Activated naive CD4-positive, alpha-beta T cell treated with anti-CD3 and anti-CD28 coated beads, Interleukin-2, amount 50 U/mL, for 24 hours (primary cell): Measurements from ENCODE around the gene FUCA1.
A peak's percentile ranks its signal among the peaks of the same experiment; 100 is the strongest.

Experiments used
- H3K27ac Mint-ChIP-seq: one replicate; pipeline ENCODE4 v1.8.0; 2021; ENCODE audit warnings: mild to moderate bottlenecking, mixed read lengths
- H3K27me3 Mint-ChIP-seq: one replicate; pipeline ENCODE4 v1.8.0; 2021; ENCODE audit warnings: mixed read lengths
- H3K36me3 Mint-ChIP-seq: one replicate; pipeline ENCODE4 v1.8.0; 2021; ENCODE audit warnings: mixed read lengths
- H3K4me1 Mint-ChIP-seq: one replicate; pipeline ENCODE4 v1.8.0; 2021; ENCODE audit warnings: mixed read lengths
- H3K4me3 Mint-ChIP-seq: one replicate; pipeline ENCODE4 v1.8.0; 2021; ENCODE audit warnings: mild to moderate bottlenecking, mixed read lengths
- H3K9me3 Mint-ChIP-seq: one replicate; pipeline ENCODE4 v1.8.0; 2021; ENCODE audit warnings: mixed read lengths

FUCA1 gene

DNA sequence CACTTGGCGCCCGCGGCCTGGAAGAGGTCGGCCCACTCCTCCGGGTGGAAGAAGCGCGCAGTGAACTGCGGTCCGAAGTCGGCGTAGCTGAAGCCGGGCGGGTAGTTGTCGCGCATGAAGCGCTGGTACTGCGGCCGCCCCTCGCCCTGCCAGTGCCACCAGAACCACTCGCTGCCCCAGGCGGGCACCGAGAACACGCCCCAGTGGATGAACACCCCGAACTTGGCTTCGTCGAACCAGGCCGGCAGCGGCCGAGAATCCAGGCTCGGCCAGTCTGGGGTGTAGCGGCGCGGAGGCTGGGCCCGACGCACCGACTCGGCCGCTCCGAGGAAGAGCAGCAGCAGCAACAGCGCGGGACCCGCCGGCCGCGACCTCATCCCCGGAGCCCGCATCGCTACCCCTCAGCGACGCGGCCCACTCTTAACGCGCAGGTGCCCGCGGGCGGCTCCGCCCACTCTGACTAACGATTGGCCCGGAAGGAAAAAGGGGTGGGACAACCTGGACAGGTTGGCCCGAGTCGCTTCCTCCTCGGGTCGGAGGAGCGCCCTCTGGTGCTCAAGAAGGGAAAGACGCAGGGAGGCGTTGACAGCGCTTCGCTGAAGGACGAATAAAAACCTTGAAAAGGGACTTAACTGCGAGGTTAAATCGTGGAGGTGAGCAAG lies at the start of gene FUCA1:
Gene FUCA1, minus strand, starts transcription at position 396 of the 662 bp plus-strand sequence. Its CDS starts 4 bp downstream, at position 392.
- Mint-ChIP-seq H3K4me1 (peaks cover 22% of the 10 kb centered on the region), H3K36me3 (no peaks in the 10 kb centered on the region)

DNA sequence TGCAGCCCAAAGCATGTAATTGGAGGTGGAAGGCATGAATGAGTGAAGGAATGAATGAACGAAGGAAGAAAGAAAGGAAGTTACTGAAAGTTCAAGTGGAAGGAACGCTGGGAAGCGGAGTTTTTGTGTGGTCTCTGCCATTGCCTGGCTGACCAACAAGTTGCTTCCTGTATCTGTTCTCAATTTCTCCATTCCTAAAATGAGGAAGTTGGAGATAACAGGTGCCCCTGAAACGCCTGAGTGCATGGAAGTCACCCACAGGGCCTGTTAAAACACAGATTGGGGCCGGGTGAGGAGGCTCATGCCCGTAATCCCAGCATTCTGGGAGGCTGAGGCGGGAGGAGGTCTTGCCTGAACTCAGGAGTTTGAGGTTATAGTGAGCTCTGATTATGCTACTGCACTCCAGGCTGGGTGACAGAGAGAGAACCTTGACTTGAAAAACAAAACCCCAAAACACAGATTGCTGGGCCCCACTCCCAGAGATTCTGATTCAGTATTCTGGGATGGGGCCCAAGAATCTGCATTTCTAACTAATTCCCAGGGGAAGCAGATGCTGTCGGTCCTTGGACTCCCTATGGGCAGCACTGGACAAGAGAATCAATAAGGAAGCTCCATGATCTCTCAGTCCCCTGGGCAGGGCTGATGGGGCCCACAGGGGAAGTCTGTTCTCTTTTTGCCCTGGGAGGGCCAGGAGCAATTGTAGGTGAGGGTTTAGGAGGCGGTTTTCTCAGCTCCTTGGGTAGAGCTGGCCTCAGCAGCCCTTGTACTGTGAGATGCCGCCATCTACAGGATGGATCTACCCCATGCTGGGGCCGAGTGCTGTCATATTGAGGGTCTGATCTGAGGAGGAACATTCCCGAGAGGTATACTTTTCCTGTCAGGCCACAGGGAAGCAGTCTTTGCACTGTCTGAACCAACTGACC lies 48.4 kb upstream of the FUCA1 start:
- peaks cover 38% of the 10 kb centered on the region for H3K4me1 Mint-ChIP-seq

More for the DNA sequence above, at the start of gene FUCA1:
- no peaks in the 10 kb centered on the region for H3K9me3 Mint-ChIP-seq
- no peaks in the 10 kb centered on the region for H3K27me3 Mint-ChIP-seq
- peak within 1 kb of the TSS; percentile 80 for H3K27ac Mint-ChIP-seq
- peak within 1 kb of the TSS; percentile 91 for H3K4me3 Mint-ChIP-seq

DNA sequence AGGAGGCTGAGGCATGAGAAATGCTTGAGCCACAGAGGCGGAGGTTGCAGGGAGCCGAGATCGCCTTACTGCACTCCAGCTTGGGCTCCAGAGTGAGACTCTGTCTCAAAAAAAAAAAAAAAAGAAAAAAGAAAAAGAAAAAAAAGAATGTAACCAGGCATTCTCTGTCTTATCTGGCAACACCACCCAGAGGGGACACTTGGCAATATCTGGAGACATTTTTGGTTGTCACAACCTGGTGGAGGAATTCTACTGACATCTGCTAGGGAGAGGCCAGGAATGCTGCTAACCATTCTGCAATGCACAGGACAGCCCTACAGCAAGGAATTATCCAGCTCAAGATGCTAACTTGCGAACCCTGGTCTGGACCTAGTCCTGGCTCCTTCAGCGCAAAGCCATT lies 47.4 kb upstream of the FUCA1 start:
- Mint-ChIP-seq H3K27me3 (no peaks in the 10 kb centered on the region), H3K9me3 (no peaks in the 10 kb centered on the region), H3K27ac (no peak overlapping the region), H3K4me1 (peaks cover 47% of the 10 kb centered on the region), H3K36me3 (no peaks in the 10 kb centered on the region), H3K4me3 (no peak overlapping the region)

More for the DNA sequence above, 48.4 kb upstream of the FUCA1 start:
- Mint-ChIP-seq H3K4me3 (no peak overlapping the region), H3K36me3 (no peaks in the 10 kb centered on the region), H3K9me3 (no peaks in the 10 kb centered on the region), H3K27me3 (no peaks in the 10 kb centered on the region), H3K27ac (no peak overlapping the region)

DNA sequence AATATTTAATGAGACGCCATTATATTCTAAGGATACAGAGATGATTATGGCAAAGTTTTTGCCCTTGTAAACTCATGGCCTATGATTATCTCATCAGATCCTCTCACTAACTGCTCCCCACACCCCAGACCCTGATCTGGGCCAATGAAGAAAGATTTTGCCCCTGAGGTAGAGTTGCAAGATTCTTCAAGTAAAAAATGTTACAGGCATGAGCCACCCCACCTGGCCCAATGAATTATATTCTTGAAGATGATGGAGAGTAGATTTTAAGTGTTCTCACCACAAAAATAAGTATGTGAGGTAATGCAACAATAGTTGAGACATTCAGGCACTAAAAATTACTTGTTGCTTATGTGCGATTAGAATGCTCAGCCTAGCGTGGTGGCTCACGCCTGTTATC lies 46.8 kb upstream of the FUCA1 start:
- H3K9me3 Mint-ChIP-seq, result no peaks in the 10 kb centered on the region
- no peaks in the 10 kb centered on the region for H3K36me3 Mint-ChIP-seq
- H3K27me3 Mint-ChIP-seq, result no peaks in the 10 kb centered on the region
- H3K4me3 Mint-ChIP-seq, result no peak overlapping the region
- peak overlapping the region; percentile 35 for H3K27ac Mint-ChIP-seq
- H3K4me1 Mint-ChIP-seq, result peaks cover 52% of the 10 kb centered on the region

DNA sequence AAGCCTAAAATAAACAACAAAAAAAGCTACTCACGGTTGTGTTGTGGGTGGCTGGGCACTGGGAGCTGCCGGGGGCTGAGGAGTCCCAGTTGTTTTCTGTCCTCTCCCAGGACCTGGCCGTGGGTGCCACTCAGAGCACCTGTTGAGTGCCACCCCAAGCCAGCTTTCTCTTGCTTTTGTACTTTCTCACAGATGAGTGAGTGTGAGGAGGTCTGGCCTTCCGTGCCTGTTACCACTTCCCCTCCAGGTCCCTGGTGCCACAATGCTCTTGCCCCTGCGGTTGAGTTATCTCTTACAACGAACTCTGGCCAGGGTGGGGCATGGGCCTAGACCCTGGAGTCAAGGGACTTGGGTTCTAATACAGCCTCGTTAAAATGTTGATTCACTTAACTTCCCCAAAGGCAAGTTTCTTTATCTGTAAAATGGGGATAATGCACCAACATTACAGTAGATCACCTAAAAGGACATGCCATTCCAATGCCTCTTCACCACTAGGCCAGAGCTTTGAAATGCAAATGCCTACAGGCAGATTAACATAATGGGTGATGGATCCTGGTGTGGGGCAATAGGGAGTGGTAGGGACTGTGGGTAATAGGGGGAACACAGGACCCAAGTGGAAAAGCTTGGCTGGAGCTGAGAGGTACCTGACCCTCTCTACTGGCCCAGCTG lies 45.3 kb upstream of the FUCA1 start, which contains the start of gene CNR2:
Gene CNR2, minus strand, starts transcription at position 151 of the 669 bp plus-strand sequence. CDS start 37,745 bp downstream, outside the sequence.
- Mint-ChIP-seq H3K27ac (no peak within 1 kb of the TSS), H3K27me3 (no peaks in the 10 kb centered on the region), H3K9me3 (no peaks in the 10 kb centered on the region), H3K36me3 (no peaks in the 10 kb centered on the region), H3K4me3 (peak within 1 kb of the TSS; percentile 3), H3K4me1 (peaks cover 67% of the 10 kb centered on the region)

DNA sequence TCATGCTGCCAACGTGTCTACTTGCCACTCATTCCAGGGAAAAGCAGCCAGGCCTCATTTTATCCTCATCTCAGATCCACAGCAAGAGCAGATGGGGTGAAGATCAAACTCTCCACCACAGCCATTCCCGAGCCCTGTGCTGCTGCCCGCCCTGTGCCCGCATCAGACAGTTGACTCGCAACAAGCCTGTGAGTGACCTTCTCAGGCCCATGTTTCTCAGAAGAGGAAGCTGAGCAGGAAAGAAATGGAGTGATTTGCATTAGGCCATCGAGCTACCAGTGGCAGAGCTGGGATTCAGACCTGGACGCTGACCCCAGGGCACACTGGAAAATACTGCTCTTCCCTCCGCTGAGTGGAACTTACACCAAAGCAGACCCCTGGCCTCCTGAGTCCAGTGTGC lies 43.8 kb upstream of the FUCA1 start:
- no peaks in the 10 kb centered on the region for H3K36me3 Mint-ChIP-seq
- H3K4me3 Mint-ChIP-seq, result no peak overlapping the region
- no peaks in the 10 kb centered on the region for H3K27me3 Mint-ChIP-seq
- H3K9me3 Mint-ChIP-seq, result no peaks in the 10 kb centered on the region
- H3K4me1 Mint-ChIP-seq, result peaks cover 66% of the 10 kb centered on the region
- no peak overlapping the region for H3K27ac Mint-ChIP-seq

DNA sequence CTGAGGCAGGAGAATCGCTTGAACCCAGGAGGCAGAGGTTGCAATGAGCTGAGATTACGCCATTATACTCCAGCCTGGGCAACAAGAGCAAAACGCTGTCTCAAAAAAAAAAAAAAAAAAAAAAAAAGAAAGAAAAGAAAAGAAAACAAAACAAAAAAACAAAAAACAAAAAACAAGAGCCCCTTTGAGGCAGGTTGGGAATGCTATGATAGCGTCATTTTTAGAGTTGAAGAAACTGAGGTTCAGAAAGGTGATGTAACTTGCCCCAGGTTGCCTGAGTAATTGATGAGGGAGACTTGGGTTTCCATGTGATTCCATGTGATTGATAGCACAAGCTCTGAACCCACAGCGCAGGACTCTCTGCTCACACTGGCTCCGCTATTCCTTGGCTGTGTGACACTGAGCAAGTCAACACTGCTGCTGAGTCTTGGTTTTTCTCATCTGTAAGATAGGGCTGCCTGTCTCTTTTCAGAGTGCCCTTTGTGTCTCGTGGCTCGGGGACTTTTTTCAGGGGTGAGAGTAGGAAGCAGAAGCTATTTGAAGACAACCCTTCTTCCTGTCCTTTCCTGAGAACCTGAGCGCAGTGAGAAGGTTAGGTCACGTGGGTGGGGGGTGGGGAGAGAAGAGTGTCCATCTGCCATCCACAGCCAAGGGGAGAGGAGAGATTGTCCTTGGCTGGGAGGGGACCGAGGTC lies 42.6 kb upstream of the FUCA1 start:
- no peaks in the 10 kb centered on the region for H3K9me3 Mint-ChIP-seq
- no peaks in the 10 kb centered on the region for H3K36me3 Mint-ChIP-seq
- no peak overlapping the region for H3K4me3 Mint-ChIP-seq
- H3K27me3 Mint-ChIP-seq, result no peaks in the 10 kb centered on the region
- H3K4me1 Mint-ChIP-seq, result peaks cover 60% of the 10 kb centered on the region
- no peak overlapping the region for H3K27ac Mint-ChIP-seq

DNA sequence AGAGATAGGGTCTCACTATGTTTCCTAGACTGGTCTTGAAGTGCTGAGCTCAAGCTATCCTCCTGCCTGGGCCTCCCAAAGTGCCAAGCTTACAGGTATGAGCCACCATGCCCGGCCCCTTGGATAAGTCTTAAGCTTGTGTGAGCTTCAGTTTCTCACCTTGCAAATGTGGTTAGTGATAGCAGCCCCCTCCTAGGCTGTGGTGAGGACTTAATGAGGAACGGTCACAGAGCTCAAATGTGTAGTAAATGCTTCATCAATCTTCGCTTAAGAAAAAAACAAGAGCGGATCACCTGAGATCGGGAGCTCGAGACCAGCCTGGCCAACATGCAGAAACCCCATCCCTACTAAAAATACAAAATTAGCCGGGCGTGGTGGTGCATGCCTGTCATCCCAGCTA lies 42.1 kb upstream of the FUCA1 start:
- H3K4me1 Mint-ChIP-seq, result peaks cover 60% of the 10 kb centered on the region
- no peaks in the 10 kb centered on the region for H3K36me3 Mint-ChIP-seq
- H3K4me3 Mint-ChIP-seq, result no peak overlapping the region
- H3K9me3 Mint-ChIP-seq, result no peaks in the 10 kb centered on the region
- H3K27me3 Mint-ChIP-seq, result no peaks in the 10 kb centered on the region
- no peak overlapping the region for H3K27ac Mint-ChIP-seq

DNA sequence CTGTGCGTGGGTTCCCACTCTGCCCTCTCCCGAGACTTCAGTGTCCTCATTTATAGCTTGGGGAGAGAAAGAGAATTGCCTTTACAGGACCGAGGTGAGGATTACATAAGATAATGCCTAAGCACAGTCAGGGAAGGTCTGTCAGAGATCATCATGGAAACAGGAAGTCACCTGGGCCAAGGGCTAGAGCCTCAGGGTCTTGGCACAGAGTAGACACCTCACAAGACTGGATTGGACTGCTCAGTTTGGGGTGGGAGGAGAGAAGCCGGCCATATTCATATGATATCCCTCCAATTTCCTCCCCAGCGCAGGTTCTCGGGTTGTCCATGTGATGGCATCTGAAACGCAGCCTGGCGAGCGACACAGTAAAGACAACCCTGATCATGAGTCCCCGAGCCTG lies 41.3 kb upstream of the FUCA1 start:
- no peak overlapping the region for H3K27ac Mint-ChIP-seq
- H3K9me3 Mint-ChIP-seq, result no peaks in the 10 kb centered on the region
- H3K27me3 Mint-ChIP-seq, result no peaks in the 10 kb centered on the region
- H3K4me1 Mint-ChIP-seq, result peaks cover 54% of the 10 kb centered on the region
- peak overlapping the region; percentile 34 for H3K4me3 Mint-ChIP-seq
- no peaks in the 10 kb centered on the region for H3K36me3 Mint-ChIP-seq

DNA sequence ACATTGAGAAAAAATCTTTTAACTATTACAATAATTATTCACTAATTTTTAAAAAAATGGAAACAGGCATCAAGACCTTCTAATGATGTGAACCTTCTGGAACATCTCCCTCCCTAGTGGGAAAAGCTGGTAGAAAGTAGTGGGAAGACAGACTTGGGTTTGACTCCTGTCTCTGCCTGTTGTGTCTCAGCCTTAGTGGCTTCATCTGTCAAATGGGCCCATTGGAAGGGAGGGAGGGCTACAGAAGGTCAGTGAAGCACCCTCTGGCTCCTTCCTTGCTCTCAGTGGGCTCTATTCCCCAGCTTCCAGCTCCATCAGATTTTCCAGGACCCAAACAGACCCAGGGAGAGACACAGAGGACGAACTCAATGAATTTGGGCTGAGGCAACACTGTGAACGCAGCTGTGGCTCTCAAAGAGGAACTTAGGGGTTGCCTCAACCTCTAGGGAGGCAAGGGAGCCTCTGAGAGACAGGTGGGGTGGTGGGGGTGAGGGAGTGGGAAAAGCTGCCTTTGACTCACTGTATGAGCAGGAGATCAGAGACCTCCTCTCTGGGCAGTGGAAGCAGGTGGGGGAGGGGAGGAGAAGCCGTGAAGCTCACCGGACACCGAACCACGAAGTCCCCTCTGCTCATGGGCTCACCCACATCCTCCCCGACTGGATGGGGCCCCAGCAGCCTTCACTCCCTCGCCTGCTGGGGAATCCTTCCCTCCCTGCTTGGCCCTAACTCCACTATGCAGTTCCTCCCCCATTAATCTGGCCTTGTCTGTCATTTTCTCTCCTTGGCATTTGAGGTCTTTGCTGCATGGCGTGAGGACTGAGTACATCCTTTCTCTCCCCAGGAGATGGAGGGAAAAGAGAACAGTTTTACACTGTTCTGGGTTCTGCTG lies 40.6 kb upstream of the FUCA1 start:
- H3K4me1 Mint-ChIP-seq, result peaks cover 50% of the 10 kb centered on the region
- no peak overlapping the region for H3K27ac Mint-ChIP-seq
- H3K27me3 Mint-ChIP-seq, result no peaks in the 10 kb centered on the region
- no peaks in the 10 kb centered on the region for H3K36me3 Mint-ChIP-seq
- H3K4me3 Mint-ChIP-seq, result peak overlapping the region; percentile 34
- H3K9me3 Mint-ChIP-seq, result no peaks in the 10 kb centered on the region

DNA sequence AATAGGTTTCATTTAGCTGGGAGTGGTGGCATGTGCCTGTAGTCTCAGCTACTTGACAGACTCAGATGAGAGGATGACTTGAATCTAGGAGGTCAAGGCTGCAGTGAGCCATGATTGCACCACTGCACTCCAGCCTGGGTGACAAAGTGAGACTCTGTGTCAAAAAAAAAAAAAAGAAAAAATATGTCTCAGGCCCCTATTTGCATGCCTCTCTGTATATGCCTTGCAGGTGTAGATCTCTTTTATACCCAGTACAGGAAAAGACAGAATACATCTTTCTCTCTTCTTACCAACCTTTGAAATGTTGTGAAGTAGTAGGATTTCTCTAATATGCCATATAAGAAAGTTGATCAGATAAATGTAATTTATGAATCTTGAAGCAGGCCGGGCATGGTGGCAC lies 38.6 kb upstream of the FUCA1 start:
- H3K27ac Mint-ChIP-seq, result no peak overlapping the region
- peaks cover 31% of the 10 kb centered on the region for H3K4me1 Mint-ChIP-seq
- H3K27me3 Mint-ChIP-seq, result peaks cover 1% of the 10 kb centered on the region
- H3K9me3 Mint-ChIP-seq, result no peaks in the 10 kb centered on the region
- H3K36me3 Mint-ChIP-seq, result no peaks in the 10 kb centered on the region
- no peak overlapping the region for H3K4me3 Mint-ChIP-seq

DNA sequence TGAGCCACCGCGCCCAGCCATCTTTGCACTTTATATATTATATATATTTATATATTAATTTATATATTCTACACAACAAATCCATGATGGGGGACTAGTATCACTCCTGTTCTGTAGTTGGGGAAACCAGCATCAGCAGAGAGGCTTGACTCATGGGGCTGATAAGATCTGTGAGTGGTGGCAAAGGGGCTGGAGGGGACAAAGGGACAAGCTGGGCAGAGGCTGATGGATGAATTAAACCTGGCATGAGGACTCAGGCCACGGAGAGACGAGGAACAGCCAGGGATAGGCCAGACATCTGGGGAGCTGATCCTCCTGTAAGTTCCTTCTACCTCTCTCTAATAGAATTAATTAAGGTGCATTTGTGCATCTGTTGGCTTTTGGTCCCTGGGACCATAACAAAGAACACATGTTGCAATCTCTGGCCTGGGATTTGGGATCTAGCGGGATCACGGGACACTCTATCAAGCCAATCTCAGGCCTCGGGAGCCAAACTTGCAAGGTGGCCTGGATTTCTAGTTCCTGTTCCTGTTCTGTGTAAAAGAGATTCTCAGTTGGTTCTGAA lies 37.5 kb upstream of the FUCA1 start:
- Mint-ChIP-seq H3K9me3 (no peaks in the 10 kb centered on the region), H3K4me1 (peaks cover 20% of the 10 kb centered on the region), H3K4me3 (no peak overlapping the region), H3K27ac (no peak overlapping the region), H3K36me3 (no peaks in the 10 kb centered on the region), H3K27me3 (peaks cover 1% of the 10 kb centered on the region)

DNA sequence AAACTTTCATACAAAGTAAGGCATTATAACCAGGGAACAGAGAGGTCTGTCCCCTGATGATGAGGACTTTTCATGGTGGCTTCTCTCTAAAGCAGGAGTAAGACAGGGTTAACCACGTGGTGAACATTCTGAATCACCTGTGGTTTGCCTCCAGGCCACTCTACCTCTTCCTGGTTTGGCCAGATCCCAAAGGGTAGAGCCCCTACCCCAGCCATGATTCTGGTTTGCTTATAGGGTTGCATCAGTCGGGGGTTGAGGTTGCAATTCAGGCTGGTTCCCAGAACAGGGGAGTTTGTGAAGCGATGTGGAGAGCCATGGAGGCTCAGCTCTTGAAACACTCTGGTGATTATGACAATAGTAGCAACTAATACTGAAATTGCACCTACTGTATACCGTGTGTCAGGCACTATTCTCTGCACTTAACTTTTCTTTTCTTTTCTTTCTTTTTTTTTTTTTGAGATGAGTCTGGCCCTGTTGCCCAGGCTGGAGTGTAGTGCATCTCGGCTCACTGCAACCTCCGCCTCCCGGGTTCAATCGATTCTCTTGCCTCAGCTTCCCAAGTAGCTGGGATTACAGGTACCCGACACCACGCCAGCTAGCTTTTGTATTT lies 36.8 kb upstream of the FUCA1 start:
- H3K4me3 Mint-ChIP-seq, result no peak overlapping the region
- H3K27ac Mint-ChIP-seq, result no peak overlapping the region
- H3K27me3 Mint-ChIP-seq, result peaks cover 1% of the 10 kb centered on the region
- no peaks in the 10 kb centered on the region for H3K9me3 Mint-ChIP-seq
- no peaks in the 10 kb centered on the region for H3K36me3 Mint-ChIP-seq
- H3K4me1 Mint-ChIP-seq, result peaks cover 15% of the 10 kb centered on the region

DNA sequence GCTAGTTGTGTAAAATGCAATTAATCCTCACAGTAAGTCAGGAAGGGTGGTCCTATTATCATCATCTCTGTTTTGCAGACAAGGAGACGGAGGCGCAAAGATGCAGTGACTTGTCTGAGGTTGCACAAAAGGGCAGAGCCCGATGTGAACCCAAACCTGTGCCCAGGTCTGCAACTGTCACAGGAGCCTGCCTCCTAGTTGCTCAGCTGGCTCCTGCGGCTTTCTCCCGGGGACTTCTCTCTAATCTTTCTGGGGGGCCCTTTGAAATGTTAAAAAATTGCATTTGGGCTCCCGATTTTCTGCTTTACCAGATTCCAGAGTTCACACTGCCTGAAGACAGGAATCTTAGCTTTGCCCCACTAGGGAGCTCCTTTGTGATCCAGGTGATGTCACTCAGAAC lies 35.7 kb upstream of the FUCA1 start:
- Mint-ChIP-seq H3K36me3 (no peaks in the 10 kb centered on the region), H3K4me1 (peaks cover 4% of the 10 kb centered on the region), H3K4me3 (no peak overlapping the region), H3K27ac (no peak overlapping the region), H3K9me3 (no peaks in the 10 kb centered on the region), H3K27me3 (peaks cover 1% of the 10 kb centered on the region)
